ENCODE data around the gene DYNLL2. TPM values are rescaled to one million over a fixed set of nuclear protein-coding genes. Genes with fewer than 3 reads are reported as not detected.
"Not testable (repeated sequence)": the region's sequence is repeated elsewhere in the genome, so short reads cannot be mapped to it uniquely, and the experiment has no call there.

The DYNLL2 gene
- total RNA-seq: 19.5 and 19.6 TPM in 2 replicates

GRCh38 chr17:58082870-58083490 is at the start of gene DYNLL2:
Gene DYNLL2 (plus strand): TSS chr17:58083419. CDS start chr17:58087091, 3,672 bp downstream.
- POLR2A ChIA-PET: interaction anchor here (0.6 to 3.4 kb wide), 10 partner anchors 76 to 998 kb away, joined by 3 to 55 read pairs (median 4); partner anchors contain the start of genes AKAP1, MRPS23 and SRSF1
- no peak for TF ChIP-seq CTCF (IDR thresholded peaks at IDR 0.05)
- H3K36me3 Mint-ChIP-seq (ENCODE audit: low read depth): peaks cover 26% of the 10 kb centered on the region
- ATAC-seq (ENCODE audit: low read depth) (peak; percentile 85), DNase-seq (peak; percentile 73)
- H3K4me1 Mint-ChIP-seq: peaks cover 35% of the 10 kb centered on the region
- intact Hi-C loops (cut with micrococcal nuclease): loop anchor here (10.0 kb wide), 1 partner anchor 998 kb away; the partner anchor contains the start of gene AKAP1
- H3K27ac Mint-ChIP-seq: peak within 1 kb of the TSS; percentile 80
- H3K4me3 Mint-ChIP-seq: peak within 1 kb of the TSS; percentile 86
- CTCF ChIA-PET: interaction anchor here (1.1 kb wide), 1 partner anchor 83 kb away, joined by 4 read pairs; no protein-coding TSS in a partner anchor
- no peaks in the 10 kb centered on the region for H3K9me3 Mint-ChIP-seq
- no peaks in the 10 kb centered on the region for H3K27me3 Mint-ChIP-seq

GRCh38 chr17:58039975-58040374 is 43.2 kb upstream of the DYNLL2 start:
- ChIA-PET CTCF (no interaction called here), POLR2A (no interaction called here)
- DNase-seq (no peak), ATAC-seq (ENCODE audit: low read depth) (no peak)
- no peaks in the 10 kb centered on the region for H3K4me1 Mint-ChIP-seq
- H3K27me3 Mint-ChIP-seq: peaks cover 35% of the 10 kb centered on the region
- intact Hi-C loops (cut with micrococcal nuclease): no loop called here
- no peaks in the 10 kb centered on the region for H3K9me3 Mint-ChIP-seq
- no peaks in the 10 kb centered on the region for H3K36me3 Mint-ChIP-seq (ENCODE audit: low read depth)
- no peak overlapping the region for H3K4me3 Mint-ChIP-seq
- H3K27ac Mint-ChIP-seq: no peak overlapping the region
- no peak for TF ChIP-seq CTCF (IDR thresholded peaks at IDR 0.05)

- ChIA-PET POLR2A (no interaction called here), CTCF (no interaction called here)
- DNase-seq: no peak
- Mint-ChIP-seq H3K36me3 (ENCODE audit: low read depth) (no peaks in the 10 kb centered on the region), H3K27ac (no peak overlapping the region), H3K9me3 (no peaks in the 10 kb centered on the region), H3K4me3 (no peak overlapping the region), H3K4me1 (no peaks in the 10 kb centered on the region), H3K27me3 (peaks cover 37% of the 10 kb centered on the region)
- TF ChIP-seq CTCF (IDR thresholded peaks at IDR 0.05): no peak
- no peak for ATAC-seq (ENCODE audit: low read depth)
- intact Hi-C loops (cut with micrococcal nuclease): no loop called here
Observed at GRCh38 chr17:58040386-58040785, 42.8 kb upstream of the DYNLL2 start.

GRCh38 chr17:58041161-58041560 is 42.1 kb upstream of the DYNLL2 start:
- Mint-ChIP-seq H3K27ac (no peak overlapping the region), H3K4me1 (no peaks in the 10 kb centered on the region), H3K4me3 (no peak overlapping the region), H3K27me3 (peaks cover 35% of the 10 kb centered on the region), H3K36me3 (ENCODE audit: low read depth) (no peaks in the 10 kb centered on the region), H3K9me3 (no peaks in the 10 kb centered on the region)
- intact Hi-C loops (cut with micrococcal nuclease): no loop called here
- ChIA-PET POLR2A (no interaction called here), CTCF (no interaction called here)
- DNase-seq (no peak), ATAC-seq (ENCODE audit: low read depth) (no peak)
- TF ChIP-seq CTCF (IDR thresholded peaks at IDR 0.05): no peak

- Mint-ChIP-seq H3K4me1 (no peaks in the 10 kb centered on the region), H3K9me3 (no peaks in the 10 kb centered on the region), H3K4me3 (no peak overlapping the region), H3K27ac (no peak overlapping the region), H3K27me3 (peaks cover 36% of the 10 kb centered on the region), H3K36me3 (ENCODE audit: low read depth) (no peaks in the 10 kb centered on the region)
- ChIA-PET POLR2A (no interaction called here), CTCF (no interaction called here)
- DNase-seq (no peak), ATAC-seq (ENCODE audit: low read depth) (no peak)
- intact Hi-C loops (cut with micrococcal nuclease): no loop called here
- no peak for TF ChIP-seq CTCF (IDR thresholded peaks at IDR 0.05)
Observed at GRCh38 chr17:58043221-58044181, 39.7 kb upstream of the DYNLL2 start.

- H3K4me3 Mint-ChIP-seq; H3K36me3 Mint-ChIP-seq (ENCODE audit: low read depth); H3K4me1 Mint-ChIP-seq; CTCF ChIA-PET; intact Hi-C loops (cut with micrococcal nuclease); DNase-seq; POLR2A ChIA-PET; ATAC-seq (ENCODE audit: low read depth); H3K9me3 Mint-ChIP-seq; H3K27ac Mint-ChIP-seq: not testable (repeated sequence)
- peaks cover 33% of the 10 kb centered on the region for H3K27me3 Mint-ChIP-seq
Observed at GRCh38 chr17:58044256-58044655, 39.0 kb upstream of the DYNLL2 start.
